Skin of body (tissue), 2 donors: Measurements from ENCODE around the gene ANAPC7. TPM values are rescaled to one million over a fixed set of nuclear protein-coding genes. Genes with fewer than 3 reads are reported as not detected.

Experiments used
- small RNA-seq: library from RNA; depleted of rRNA; stranded (forward); fragments of <200 nt; gene quantifications from one replicate; pipeline ENCODE3, GENCODE V24; 2014; ENCODE audit warnings: low replicate concordance
- total RNA-seq: library from RNA; depleted of rRNA; stranded (reverse); fragments of >200 nt; gene quantifications from one replicate; pipeline ENCODE4 v1.2.3, GENCODE V29; 2014

The ANAPC7 gene
- total RNA-seq, 1 donor from 2014 or later = 38.0 TPM

Small RNA genes lying within 50 kb of the gene (small RNA-seq; reads per million reads assigned to genes)
- not detected for gene RN7SL769P

Other genes with a start within 250 kb of the ANAPC7 start
- 135 TPM for gene ATP2A2, start 122.5 kb downstream of the ANAPC7 start, total RNA-seq
- gene ARPC3, start 46.6 kb upstream of the ANAPC7 start, total RNA-seq = 113 TPM
- 15.4 TPM for gene GPN3, start 64.5 kb upstream of the ANAPC7 start, total RNA-seq
- gene FAM216A, start 65.1 kb upstream of the ANAPC7 start, total RNA-seq = 5.4 TPM
- gene VPS29, start 98.4 kb upstream of the ANAPC7 start, total RNA-seq = 59.7 TPM
- 0.79 TPM for gene RAD9B, start 98.6 kb upstream of the ANAPC7 start, total RNA-seq
- 20.3 TPM for gene PPTC7, start 179.6 kb upstream of the ANAPC7 start, total RNA-seq
- 22.1 TPM for gene TCTN1, start 210.4 kb upstream of the ANAPC7 start, total RNA-seq